T-helper 1 cell (primary cell): ENCODE data around the gene SORD.
"Not testable (repeated sequence)": the region's sequence is repeated elsewhere in the genome, so short reads cannot be mapped to it uniquely, and the experiment has no call there.

Experiments used
- DNase-seq, 5 donors: peaks; one replicate each; pipeline ENCODE4 v3.0.0-alpha.2; 2012 to 2020

The SORD gene

GRCh38 chr15:45069942-45070360 is 47.0 kb downstream of the SORD start:
- not testable (repeated sequence) for DNase-seq

DNA sequence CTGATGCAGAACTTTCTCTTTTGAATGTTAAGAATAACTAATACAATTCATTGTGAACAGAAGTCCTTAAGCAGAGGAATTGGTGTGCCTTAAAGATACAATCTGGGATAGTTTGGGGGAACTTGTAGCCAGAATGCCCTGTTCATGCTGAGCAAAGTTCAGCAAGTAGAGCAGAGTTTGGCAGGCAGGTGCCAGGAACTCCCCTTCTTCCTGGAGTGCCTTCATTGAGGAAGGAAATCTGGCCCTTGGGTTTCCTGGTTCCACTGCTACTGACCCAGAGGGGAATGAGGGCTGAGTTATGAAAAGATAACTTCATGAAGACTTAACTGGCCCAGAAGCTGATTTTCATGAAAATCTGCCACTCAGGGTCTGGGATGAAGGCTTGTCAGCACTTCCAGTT is 50.6 kb downstream of the SORD start:
- not testable (repeated sequence) for DNase-seq

- not testable (repeated sequence) for DNase-seq
Observed at GRCh38 chr15:45075440-45076320, 52.7 kb downstream of the SORD start.

DNA sequence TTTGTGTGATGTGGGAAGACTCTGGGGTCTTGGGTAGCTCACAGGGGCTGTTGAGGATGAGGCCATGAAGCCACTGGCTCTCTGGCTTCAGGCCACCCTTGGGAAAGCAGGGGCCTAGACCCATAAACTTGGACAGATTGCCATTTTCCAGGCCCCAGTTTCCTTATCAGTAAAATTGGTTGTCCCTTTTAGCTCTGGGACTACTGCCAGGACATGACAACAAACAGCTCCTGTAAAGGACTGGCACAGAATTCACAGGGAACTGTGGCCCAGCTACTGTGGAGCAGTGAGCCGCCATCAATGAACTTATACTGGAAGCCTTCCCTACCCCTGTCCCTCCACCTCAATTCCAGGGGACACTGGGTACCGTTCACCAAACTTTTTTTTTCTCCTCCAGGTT is 54.4 kb downstream of the SORD start:
- DNase-seq = not testable (repeated sequence)

GRCh38 chr15:45079201-45079600 is 56.2 kb downstream of the SORD start:
- DNase-seq = not testable (repeated sequence)

DNA sequence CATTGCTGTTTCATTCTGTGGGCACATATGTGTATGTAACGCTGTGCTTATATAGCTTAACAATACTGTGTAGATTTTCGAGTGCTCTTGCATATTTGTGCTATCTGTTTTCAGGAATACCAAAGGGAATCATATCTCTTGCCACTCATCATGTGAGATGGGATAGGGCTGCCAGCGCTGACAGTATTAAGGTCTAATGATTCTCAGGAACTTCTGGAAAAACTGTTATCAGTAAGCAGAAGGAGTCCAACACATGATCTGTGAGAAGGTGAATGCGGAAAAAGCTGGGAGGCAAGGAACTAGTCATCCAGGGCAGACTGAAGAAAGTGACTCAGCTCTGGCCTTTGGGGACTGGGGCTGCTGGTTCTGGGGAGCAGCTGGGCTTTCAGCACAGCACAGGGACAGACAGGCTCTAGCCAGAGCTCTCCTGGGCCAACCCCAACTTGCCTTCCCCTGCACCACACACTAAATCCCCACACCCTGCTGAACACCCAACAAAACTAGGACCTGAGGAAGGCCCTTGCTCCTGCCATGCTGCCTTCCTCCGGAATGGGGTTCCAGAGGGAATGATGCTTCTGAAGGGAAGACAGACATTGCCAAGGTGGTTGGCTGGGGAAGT is 56.7 kb downstream of the SORD start:
- not testable (repeated sequence) for DNase-seq

GRCh38 chr15:45080593-45080992 is 57.6 kb downstream of the SORD start:
- DNase-seq = not testable (repeated sequence)

GRCh38 chr15:45082412-45082811 is 59.4 kb downstream of the SORD start:
- DNase-seq = not testable (repeated sequence)

DNA sequence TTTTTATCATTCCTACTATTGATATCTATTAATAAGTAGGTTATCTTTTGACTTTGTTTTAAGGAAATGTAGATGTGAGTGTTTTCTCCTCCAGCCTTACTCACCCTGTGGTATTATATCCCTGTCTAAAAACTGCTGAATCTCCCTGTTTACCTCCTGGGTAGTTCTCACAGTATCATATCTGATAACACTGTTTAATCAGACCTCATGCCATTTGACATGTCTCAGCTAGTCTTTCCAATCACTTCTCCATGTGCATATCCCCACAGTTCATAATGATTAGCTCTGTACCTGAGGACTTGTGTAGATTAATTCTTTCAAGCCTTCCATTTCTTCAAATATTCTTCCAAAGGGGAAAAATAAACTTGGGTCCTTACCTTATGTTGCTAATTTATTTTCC is 60.2 kb downstream of the SORD start:
- DNase-seq = no peak

GRCh38 chr15:45084163-45084562 is 61.2 kb downstream of the SORD start:
- DNase-seq = no peak

DNA sequence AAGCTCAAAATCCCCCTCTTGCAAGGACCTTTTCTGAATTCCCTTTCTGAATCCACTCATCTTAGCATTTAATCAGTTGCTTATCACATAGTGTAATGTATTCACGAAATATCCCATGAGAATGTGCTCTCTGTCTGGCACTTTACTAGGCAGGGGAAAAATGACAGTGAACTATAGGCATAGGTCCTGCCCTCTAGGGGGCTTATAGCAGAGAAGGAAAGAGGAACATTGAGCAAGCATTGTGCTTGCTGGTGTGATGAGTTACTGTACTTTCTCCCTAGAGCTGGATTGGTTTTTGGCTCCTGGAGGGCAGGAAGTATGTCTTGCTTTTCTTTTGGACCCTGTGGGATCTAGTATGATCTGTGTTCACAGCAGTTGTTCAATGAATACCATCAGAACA is 64.5 kb downstream of the SORD start:
- no peak for DNase-seq

DNA sequence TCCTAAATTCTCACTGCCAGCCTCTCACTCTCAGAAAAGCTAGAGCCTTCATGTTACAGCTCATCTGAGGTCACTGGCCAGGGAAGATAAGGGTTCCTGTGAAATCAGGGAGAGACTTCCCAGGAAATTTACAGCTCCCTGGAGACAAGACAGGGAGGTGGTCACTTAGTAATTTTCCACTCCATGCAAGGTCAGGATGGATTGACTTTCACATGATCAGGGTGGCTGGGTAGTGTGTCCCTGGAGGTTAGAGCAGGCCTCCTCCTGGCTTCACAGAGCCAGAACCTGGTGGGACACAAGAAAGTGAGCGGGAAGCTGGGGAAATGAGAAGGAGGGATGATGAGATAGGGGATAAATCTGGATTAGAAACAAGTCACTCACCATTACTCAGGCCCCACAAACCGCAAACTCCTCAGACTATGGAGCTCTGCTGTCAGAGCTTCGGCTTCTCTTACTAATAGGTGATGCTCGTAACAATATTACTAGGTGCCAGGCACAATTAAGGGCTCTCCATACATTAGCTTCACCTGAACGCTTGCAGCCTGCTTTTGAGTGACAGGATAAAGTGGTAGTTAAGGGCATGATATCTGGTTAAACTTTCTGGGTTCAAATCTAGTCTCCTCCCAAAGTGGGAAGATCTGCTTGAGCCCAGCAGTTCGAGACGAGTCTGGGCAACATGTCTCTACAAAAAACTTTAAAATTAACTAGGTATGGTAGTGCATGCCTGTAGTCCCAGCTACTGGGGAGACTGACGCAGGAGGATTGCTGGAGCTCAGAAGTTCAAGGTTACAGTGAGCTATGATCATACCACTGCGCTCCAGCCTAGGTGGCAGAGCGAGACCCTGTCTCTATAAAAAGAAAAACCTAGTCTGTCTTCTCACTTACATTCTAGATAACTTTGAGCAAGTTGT is 66.1 kb downstream of the SORD start:
- DNase-seq = no peak

GRCh38 chr15:45089712-45090373 is 66.8 kb downstream of the SORD start:
- DNase-seq = no peak

GRCh38 chr15:45091161-45091560 is 68.2 kb downstream of the SORD start:
- no peak for DNase-seq

GRCh38 chr15:45091576-45091975 is 68.6 kb downstream of the SORD start:
- DNase-seq = no peak

DNA sequence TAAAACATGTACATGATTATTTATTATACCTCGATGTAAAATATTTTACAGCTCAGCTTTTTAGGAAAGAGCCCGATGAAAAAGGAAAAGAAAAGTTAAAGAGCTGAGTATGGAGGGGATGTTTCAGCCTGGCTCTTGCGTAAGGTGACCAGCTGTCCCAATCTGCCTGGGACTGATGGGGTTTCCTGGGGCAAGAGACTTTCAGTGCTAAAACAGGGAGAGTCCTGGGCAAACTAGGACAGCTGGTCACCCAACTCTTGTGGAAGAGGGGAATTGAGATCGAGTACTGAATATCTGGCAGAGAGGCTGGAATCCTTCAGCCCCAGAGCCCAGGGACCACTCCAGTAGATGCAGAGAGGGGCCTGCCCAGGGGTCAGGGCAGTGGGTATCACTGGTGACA is 70.0 kb downstream of the SORD start:
- DNase-seq = no peak

DNA sequence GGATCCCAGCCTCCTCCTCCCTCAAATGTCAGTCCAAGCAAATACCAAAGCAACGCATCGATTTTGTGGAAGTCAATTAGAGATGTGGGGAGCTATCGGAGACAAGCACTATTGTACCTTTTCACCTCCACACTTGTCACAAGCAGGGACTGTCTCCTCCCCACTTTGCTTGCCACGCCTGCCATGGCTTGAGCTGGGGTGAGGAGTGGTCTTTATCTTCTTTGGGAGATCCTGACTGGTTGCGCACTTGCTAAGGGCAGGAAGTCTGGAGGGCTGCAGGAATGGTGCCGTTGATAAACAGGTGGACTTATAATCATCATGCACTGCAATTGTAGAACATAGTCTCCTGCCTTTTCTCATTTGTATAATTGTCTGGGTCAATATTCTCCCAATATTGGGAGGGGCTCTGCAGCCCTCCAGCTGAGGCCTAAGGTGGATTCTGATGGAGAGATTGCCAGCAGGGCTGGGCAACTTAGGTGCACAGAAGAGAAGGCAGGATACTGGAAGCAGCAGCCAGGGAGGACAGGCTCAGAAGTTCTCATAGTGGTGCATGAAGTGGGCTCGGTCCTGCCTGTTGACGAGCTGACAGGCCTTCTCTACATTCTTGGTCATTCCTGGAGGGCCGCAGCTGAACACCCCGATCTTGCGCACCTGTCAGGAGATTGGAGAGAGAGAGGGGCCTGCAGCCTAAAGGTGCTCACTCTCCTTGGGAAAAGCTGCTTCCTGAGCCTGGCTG is 70.8 kb downstream of the SORD start:
- DNase-seq = no peak

- DNase-seq = no peak
Observed at GRCh38 chr15:45094358-45094730, 71.3 kb downstream of the SORD start.

DNA sequence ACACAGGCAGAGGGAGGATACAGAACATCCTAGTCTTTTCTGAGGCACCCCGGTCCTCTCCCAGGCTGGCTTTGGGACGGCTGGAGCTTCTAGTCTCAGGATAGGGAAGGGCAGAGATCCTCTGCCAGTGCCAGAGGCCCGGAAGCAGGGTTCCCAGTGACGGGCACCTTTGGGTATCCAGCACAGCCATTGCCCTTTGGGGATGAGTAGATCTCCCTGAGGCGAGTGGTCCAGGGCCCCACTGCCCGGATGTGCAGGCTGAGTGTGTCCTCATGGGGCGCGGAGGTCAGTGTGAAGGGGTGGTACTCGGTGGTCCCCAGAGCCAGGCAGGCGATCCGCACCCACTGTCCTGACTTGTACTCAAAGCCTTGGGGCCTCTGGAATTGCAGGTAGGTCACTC is 72.7 kb downstream of the SORD start:
- DNase-seq = no peak

GRCh38 chr15:45097466-45097865 is 74.5 kb downstream of the SORD start:
- no peak for DNase-seq

- no peak for DNase-seq
Observed at GRCh38 chr15:45099549-45100165, 76.7 kb downstream of the SORD start.
